Panc1 (cell line): Measurements from ENCODE around the gene TMEM39A. TPM values are rescaled to one million over a fixed set of nuclear protein-coding genes. Genes with fewer than 3 reads are reported as not detected.
A peak's percentile ranks its signal among the peaks of the same experiment; 100 is the strongest.

Experiments used
- ATAC-seq: fragments of 200-7000 bp; cut with Tn5 transposase; 2 replicates; pipeline ENCODE4 v1.9.1; 2020; ENCODE audit warnings: mild to moderate bottlenecking, moderate library complexity
- BruUV-seq: library from RNA; stranded (reverse); fragments of 400-500 nt; replicated peaks from 2 replicates; lab custom pipeline; 2021; lab: Mats Ljungman, UMichigan
- CTCF ChIA-PET: fragments of 300-600 bp; sonication (Branson Sonifier 250); formaldehyde crosslinking; loops from one replicate; lab custom pipeline; 2022; ENCODE audit warnings: antibody characterized with exemption; lab: Charles Lee
- POLR2A ChIA-PET: fragments of 300-600 bp; sonication (Branson Sonifier 250); formaldehyde crosslinking; loops from one replicate; lab custom pipeline; 2022; ENCODE audit warnings: antibody characterized with exemption; lab: Charles Lee
- DNase-seq: peaks from one replicate; pipeline ENCODE4 v3.0.0-alpha.2; 2010; ENCODE audit warnings: low read depth, low spot score
- H3K27ac ChIP-seq: 2 replicates; pipeline ENCODE4 v1.5.1; 2011; ENCODE audit warnings: mild to moderate bottlenecking, low read length, inconsistent platforms
- H3K27me3 ChIP-seq: fragments of 200-500 bp; sonication (Bioruptor generic); 2 replicates; pipeline ENCODE4 v1.6.0; 2014; ENCODE audit warnings: low read length, inconsistent platforms; ENCODE audit not compliant: control insufficient read depth, insufficient read depth
- H3K36me3 ChIP-seq: fragments of 200-500 bp; sonication (Bioruptor generic); 2 replicates; pipeline ENCODE4 v1.5.1; 2014; ENCODE audit warnings: inconsistent platforms, mild to moderate bottlenecking, low read length, moderate library complexity; ENCODE audit not compliant: control insufficient read depth, insufficient read depth
- H3K4me1 ChIP-seq: 2 replicates; pipeline ENCODE4 v1.5.1; 2011; ENCODE audit warnings: inconsistent platforms, mild to moderate bottlenecking, low read length, moderate library complexity; ENCODE audit not compliant: control insufficient read depth, insufficient read depth
- H3K4me3 ChIP-seq, 2 experiments: 2 replicates each; pipeline ENCODE4 v1.5.1; 2011 to 2012; ENCODE audit warnings: low read depth in 2 of 2, low read length in 2 of 2, mild to moderate bottlenecking in 2 of 2, inconsistent platforms in 1 of 2, moderate library complexity in 1 of 2
- H3K9me3 ChIP-seq: fragments of 200-500 bp; sonication (Bioruptor generic); 2 replicates; pipeline ENCODE4 v1.5.1; 2014; ENCODE audit warnings: low read depth, mild to moderate bottlenecking, inconsistent platforms, low read length, moderate library complexity; ENCODE audit not compliant: control insufficient read depth, insufficient read depth
- CTCF ChIP-seq: fragments of 450-650 bp; IDR thresholded peaks from 2 replicates; pipeline ENCODE4 v1.5.1; 2017; ENCODE audit warnings: mild to moderate bottlenecking
- POLR2AphosphoS5 ChIP-seq: IDR thresholded peaks from 2 replicates; pipeline ENCODE4 v1.6.1; 2012; ENCODE audit warnings: mild to moderate bottlenecking, low read depth, low read length, moderate library complexity
- REST ChIP-seq, 2 experiments: IDR thresholded peaks; 2 replicates each; pipeline ENCODE4 v1.6.1; 2011 to 2012; ENCODE audit warnings: low read depth in 2 of 2, control low read depth in 1 of 2, low read length in 1 of 2, mild to moderate bottlenecking in 1 of 2, moderate library complexity in 1 of 2; ENCODE audit not compliant: insufficient read depth in 1 of 2
- SIN3A ChIP-seq: IDR thresholded peaks from 2 replicates; pipeline ENCODE4 v1.6.1; 2012; ENCODE audit warnings: low read depth, mild to moderate bottlenecking, low read length, moderate library complexity, borderline replicate concordance; ENCODE audit not compliant: insufficient read depth
- TCF7L2 ChIP-seq: IDR thresholded peaks from 2 replicates; pipeline ENCODE4 v1.6.1; 2011; ENCODE audit warnings: mild to moderate bottlenecking, low read depth, low read length, inconsistent platforms
- in situ Hi-C: cut with HindIII; loops from 2 replicates; pipeline ENCODE4 v1.10.0; 2016; ENCODE audit warnings: low sequenced_read_pairs, low pct_unique_long_range_greater_than_20kb
- intact Hi-C: fragments of 100-400 bp; cut with micrococcal nuclease; formaldehyde crosslinking; loops from one replicate; pipeline ENCODE4 v1.10.0; 2022; ENCODE audit not compliant: unreplicated experiment
- total RNA-seq: library from RNA; stranded (reverse); gene quantifications from one replicate; pipeline ENCODE4 v1.2.1, GENCODE V29; 2021; ENCODE audit not compliant: unreplicated experiment

TMEM39A gene
- total RNA-seq, 1 experiment from 2014 or later = 47.8 TPM

- in situ Hi-C loops (no loop called here), intact Hi-C loops (no loop called here)
- H3K4me1 ChIP-seq = no peaks in the 10 kb centered on the region
- no peaks in the 10 kb centered on the region for H3K36me3 ChIP-seq
- no peak for TF ChIP-seq SIN3A
- TF ChIP-seq POLR2AphosphoS5 = no peak
- no peak for TF ChIP-seq REST (IDR thresholded peaks at IDR 0.05; ENCODE audit: insufficient read depth in 1 of 2, low read depth in 2 of 2, low read length in 1 of 2)
- TF ChIP-seq TCF7L2 = no peak
- TF ChIP-seq CTCF = no peak
- H3K27me3 ChIP-seq = no peaks in the 10 kb centered on the region
- no peak overlapping the region for H3K27ac ChIP-seq
- POLR2A ChIA-PET = no interaction called here
- no TSS peak for BruUV-seq
- no peak for DNase-seq
- no peak for ATAC-seq
- H3K4me3 ChIP-seq = no peak overlapping the region
- H3K9me3 ChIP-seq = no peaks in the 10 kb centered on the region
- CTCF ChIA-PET = no interaction called here
These were observed 81.3 kb downstream of the TMEM39A start for GRCh38 chr3:119382134-119382533.

- TF ChIP-seq SIN3A (no peak), POLR2AphosphoS5 (no peak), REST (IDR thresholded peaks at IDR 0.05; ENCODE audit: insufficient read depth in 1 of 2, low read depth in 2 of 2, low read length in 1 of 2) (no peak), TCF7L2 (no peak), CTCF (no peak)
- BruUV-seq = no TSS peak
- CTCF ChIA-PET = no interaction called here
These were observed 82.7 kb downstream of the TMEM39A start for GRCh38 chr3:119380697-119381096.

More at GRCh38 chr3:119380697-119381096, 82.7 kb downstream of the TMEM39A start:
- in situ Hi-C loops (no loop called here), intact Hi-C loops (no loop called here)
- ATAC-seq (peak; percentile 63), DNase-seq (no peak)
- Histone ChIP-seq H3K4me3 (no peak overlapping the region), H3K27me3 (no peaks in the 10 kb centered on the region), H3K27ac (no peak overlapping the region), H3K9me3 (no peaks in the 10 kb centered on the region), H3K36me3 (no peaks in the 10 kb centered on the region), H3K4me1 (no peaks in the 10 kb centered on the region)
- POLR2A ChIA-PET = no interaction called here

Other genes with a start within 250 kb of the TMEM39A start
- 27.4 TPM for gene B4GALT4, start 222.7 kb downstream of the TMEM39A start, total RNA-seq
- gene ARHGAP31, start 169.2 kb downstream of the TMEM39A start, total RNA-seq = 7.6 TPM
- gene POGLUT1, start 5.3 kb upstream of the TMEM39A start, total RNA-seq = 24.6 TPM
- 170 TPM for gene TIMMDC1, start 34.9 kb upstream of the TMEM39A start, total RNA-seq
- gene CD80, start 96.0 kb upstream of the TMEM39A start, total RNA-seq = 0.15 TPM
- 7.8 TPM for gene ADPRH, start 115.9 kb upstream of the TMEM39A start, total RNA-seq
- gene PLA1A, start 134.3 kb upstream of the TMEM39A start, total RNA-seq = not detected
- 0.15 TPM for gene POPDC2, start 197.0 kb upstream of the TMEM39A start, total RNA-seq
- gene COX17, start 213.8 kb upstream of the TMEM39A start, total RNA-seq = 81.6 TPM
- gene CFAP91, start 239.4 kb upstream of the TMEM39A start, total RNA-seq = 0.90 TPM